ENCODE data around the gene AMMECR1. TPM values are rescaled to one million over a fixed set of nuclear protein-coding genes. Genes with fewer than 3 reads are reported as not detected.

Gene AMMECR1
- total and polyA plus RNA-seq, 2 of the 8 experiments (the other 6 are each of a cell fraction or from before 2014, with no cell fraction given): 10.2 to 21.2 TPM

GRCh38 chrX:110241816-110242215, 76.1 kb downstream of the AMMECR1 start:
- Histone ChIP-seq H4K8ac (ENCODE audit: extremely low read depth, insufficient read depth, low read length) (no peak overlapping the region), H3K9ac (replicated peaks in 1 of 4; ENCODE audit: extremely low read depth in 1 of 4, low read depth in 3 of 4, low read length in 3 of 4) (no peak overlapping the region), H3K4me1 (replicated peaks in 1 of 4; ENCODE audit: control insufficient read depth in 3 of 4, insufficient read depth in 4 of 4, low read length in 3 of 4) (peaks cover 0 to 3% (median 0%) of the 10 kb centered on the region in 4 experiments; a peak in 1 of 7 replicates), H3K79me2 (ENCODE audit: control insufficient read depth in 1 of 2, insufficient read depth in 2 of 2, low read length in 2 of 2) (peaks cover 0 to 29% of the 10 kb centered on the region in 2 experiments; a peak in 2 of 4 replicates), H3K14ac (ENCODE audit: insufficient read length) (no peak overlapping the region), H3K27ac (ENCODE audit: low read depth, low read length) (no peak overlapping the region), H3K18ac (ENCODE audit: extremely low read depth, low read length) (no peak overlapping the region), H3K36me3 (ENCODE audit: control insufficient read depth in 2 of 4, insufficient read depth in 4 of 4, low read length in 3 of 4) (no peaks in the 10 kb centered on the region), H3K23me2 (ENCODE audit: low read depth, low read length) (no peaks in the 10 kb centered on the region), H3K79me1 (ENCODE audit: low read depth, low read length) (no peaks in the 10 kb centered on the region), H4K5ac (ENCODE audit: insufficient read length, low read depth, low read length) (no peak overlapping the region), H3K9me3 (ENCODE audit: insufficient read depth in 2 of 2, low read depth in 1 of 2, low read length in 1 of 2) (no peaks in the 10 kb centered on the region), H4K20me1 (replicated peaks in 1 of 2; ENCODE audit: control insufficient read depth in 1 of 2, insufficient read depth in 2 of 2, low read length in 2 of 2) (no peaks in the 10 kb centered on the region), H2AK5ac (ENCODE audit: low read depth, low read length) (no peak overlapping the region), H3K4me3 (ENCODE audit: extremely low read depth in 1 of 4, insufficient read depth in 2 of 4, low read depth in 3 of 4, low read length in 4 of 4) (no peak overlapping the region), H4K91ac (replicated peaks; ENCODE audit: insufficient read length, low read length) (no peak overlapping the region), H3K27me3 (replicated peaks in 1 of 4; ENCODE audit: control insufficient read depth in 3 of 4, extremely low read depth in 1 of 4, insufficient read depth in 3 of 4, low read length in 3 of 4) (no peaks in the 10 kb centered on the region), H3K23ac (ENCODE audit: insufficient read length) (no peak overlapping the region), H2BK120ac (replicated peaks; ENCODE audit: low read depth, low read length) (no peak overlapping the region), H2BK15ac (ENCODE audit: low read length) (no peak overlapping the region), H2BK12ac (ENCODE audit: low read depth, low read length) (no peak overlapping the region), H3K4ac (replicated peaks; ENCODE audit: insufficient read length, low read depth, low read length) (no peak overlapping the region), H2BK5ac (ENCODE audit: low read depth, low read length) (no peak overlapping the region), H3K4me2 (ENCODE audit: insufficient read depth in 1 of 2, low read depth in 2 of 2, low read length in 2 of 2) (no peak overlapping the region), H3K56ac (replicated peaks; ENCODE audit: insufficient read length, low read depth, low read length) (no peak overlapping the region), H2BK20ac (ENCODE audit: low read length) (no peak overlapping the region), H2AFZ (ENCODE audit: low read length) (no peak overlapping the region)
- CTCF ChIA-PET (ENCODE audit: partially characterized antibody): no interaction called here
- WGBS, 2 experiments (ENCODE audit: extremely low coverage in 1 of 2, insufficient coverage in 1 of 2, insufficient read length in 1 of 2, insufficient replicate concordance in 2 of 2, low coverage in 1 of 2, low lambda C conversion rate in 2 of 2, missing lambda C conversion rate in 1 of 2): no CpG with 5 or more reads among the region's 1 CpG
- FAIRE-seq: no peak
- no peak for TF ChIP-seq CBX5 (IDR thresholded peaks at IDR 0.05; ENCODE audit: low read depth, low read length)
- no peak for TF ChIP-seq E2F6 (IDR thresholded peaks at IDR 0.05)
- TF ChIP-seq GABPA (IDR thresholded peaks at IDR 0.05; ENCODE audit: borderline replicate concordance, insufficient read depth, low read length): no peak
- TF ChIP-seq RAD21 (IDR thresholded peaks at IDR 0.05 in 1 of 2, conservative IDR thresholded peaks at IDR 0.05 in 1 of 2; ENCODE audit: low read depth in 2 of 2, low read length in 2 of 2): no peak
- TF ChIP-seq CREB1 (IDR thresholded peaks at IDR 0.05): no peak
- TF ChIP-seq SIX5 (IDR thresholded peaks at IDR 0.05; ENCODE audit: low read depth, low read length): no peak
- TF ChIP-seq HDAC2 (IDR thresholded peaks at IDR 0.05; ENCODE audit: borderline replicate concordance in 1 of 2, low read depth in 2 of 2, low read length in 2 of 2): no peak
- TF ChIP-seq POU5F1 (IDR thresholded peaks at IDR 0.05; ENCODE audit: low read depth, low read length): no peak
- DNase-seq (ENCODE audit: low read depth in 1 of 2, low spot score in 2 of 2): no peak
- POLR2A ChIA-PET (ENCODE audit: partially characterized antibody): interaction anchor here (1.1 kb wide), 1 partner anchor 12 kb away, joined by 3 read pairs; no protein-coding TSS in a partner anchor
